ENCODE measurements around the gene TANGO6.

Gene TANGO6

GRCh38 chr16:69017036-69017783, 173.9 kb downstream of the TANGO6 start:
- TF ChIP-seq, protein P1, sequence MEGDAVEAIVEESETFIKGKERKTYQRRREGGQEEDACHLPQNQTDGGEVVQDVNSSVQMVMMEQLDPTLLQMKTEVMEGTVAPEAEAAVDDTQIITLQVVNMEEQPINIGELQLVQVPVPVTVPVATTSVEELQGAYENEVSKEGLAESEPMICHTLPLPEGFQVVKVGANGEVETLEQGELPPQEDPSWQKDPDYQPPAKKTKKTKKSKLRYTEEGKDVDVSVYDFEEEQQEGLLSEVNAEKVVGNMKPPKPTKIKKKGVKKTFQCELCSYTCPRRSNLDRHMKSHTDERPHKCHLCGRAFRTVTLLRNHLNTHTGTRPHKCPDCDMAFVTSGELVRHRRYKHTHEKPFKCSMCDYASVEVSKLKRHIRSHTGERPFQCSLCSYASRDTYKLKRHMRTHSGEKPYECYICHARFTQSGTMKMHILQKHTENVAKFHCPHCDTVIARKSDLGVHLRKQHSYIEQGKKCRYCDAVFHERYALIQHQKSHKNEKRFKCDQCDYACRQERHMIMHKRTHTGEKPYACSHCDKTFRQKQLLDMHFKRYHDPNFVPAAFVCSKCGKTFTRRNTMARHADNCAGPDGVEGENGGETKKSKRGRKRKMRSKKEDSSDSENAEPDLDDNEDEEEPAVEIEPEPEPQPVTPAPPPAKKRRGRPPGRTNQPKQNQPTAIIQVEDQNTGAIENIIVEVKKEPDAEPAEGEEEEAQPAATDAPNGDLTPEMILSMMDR (IDR thresholded peaks at IDR 0.05; ENCODE audit: control extremely low read depth, extremely low read depth, low read depth, missing control alignments): no peak
- ChIA-PET CTCF (no interaction called here), POLR2A (no interaction called here)
- no peak for DNase-seq (ENCODE audit: extremely low spot score)

- CTCF ChIA-PET: no interaction called here
- DNase-seq (ENCODE audit: extremely low spot score): no peak
- POLR2A ChIA-PET: no interaction called here
- TF ChIP-seq, protein P1 (IDR thresholded peaks at IDR 0.05; ENCODE audit: control extremely low read depth, extremely low read depth, low read depth, missing control alignments): no peak
Measured at GRCh38 chr16:69019811-69020210, 176.5 kb downstream of the TANGO6 start.

DNA sequence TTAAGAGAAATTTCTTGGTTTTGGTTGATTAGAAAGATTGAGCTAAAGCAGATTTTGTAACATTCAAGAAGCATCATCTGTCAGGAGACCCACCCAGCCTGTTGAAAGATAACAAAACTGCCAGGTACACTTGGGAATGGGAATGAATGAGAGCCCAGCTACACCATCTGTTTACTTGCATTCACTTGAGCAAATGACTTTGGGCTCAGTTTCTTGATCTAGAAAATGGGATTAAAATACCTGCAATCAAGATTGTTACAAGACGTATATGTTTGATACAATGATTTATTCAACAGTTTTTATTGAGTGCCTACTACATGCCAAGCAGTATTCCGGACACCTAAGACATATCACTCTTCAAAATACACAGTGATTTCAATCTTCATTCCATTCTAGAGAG, 185.8 kb downstream of the TANGO6 start:
- POLR2A ChIA-PET: no interaction called here
- TF ChIP-seq, protein P1 (IDR thresholded peaks at IDR 0.05; ENCODE audit: control extremely low read depth, extremely low read depth, low read depth, missing control alignments): no peak
- CTCF ChIA-PET: interaction anchor here (0.9 to 1.6 kb wide), 3 partner anchors 11 to 509 kb away, joined by 3 to 4 read pairs (median 3); no protein-coding TSS in a partner anchor
- no peak for DNase-seq (ENCODE audit: extremely low spot score)

DNA sequence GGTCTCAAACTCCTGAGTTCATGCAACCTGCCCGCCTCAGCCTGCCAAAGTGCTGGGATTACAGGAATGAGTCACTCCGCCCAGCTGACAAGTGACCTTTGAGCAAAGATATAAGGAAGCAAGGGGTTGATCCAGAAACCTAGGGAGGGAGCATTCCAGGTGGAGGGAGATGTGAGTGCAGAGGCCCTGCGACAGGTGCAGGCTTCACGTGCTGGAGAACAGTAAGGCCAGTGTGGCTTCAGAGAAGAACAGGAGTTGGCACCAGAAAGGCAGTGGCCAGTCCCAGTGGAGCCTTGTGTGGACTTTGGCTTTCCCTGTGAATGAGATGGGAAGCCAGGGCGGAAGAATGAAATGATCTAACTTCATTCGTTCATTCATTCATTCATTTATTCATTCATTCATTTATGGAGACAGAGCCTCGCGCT, 188.6 kb downstream of the TANGO6 start:
- CTCF ChIA-PET: no interaction called here
- POLR2A ChIA-PET: no interaction called here
- TF ChIP-seq, protein P1 (IDR thresholded peaks at IDR 0.05; ENCODE audit: control extremely low read depth, extremely low read depth, low read depth, missing control alignments): no peak
- no peak for DNase-seq (ENCODE audit: extremely low spot score)

- DNase-seq (ENCODE audit: extremely low spot score): no peak
- CTCF ChIA-PET: interaction anchor here (1.0 to 2.3 kb wide), 3 partner anchors 8 to 32 kb away, joined by 4 to 6 read pairs (median 4); no protein-coding TSS in a partner anchor
Measured at GRCh38 chr16:69033151-69033949, 190.0 kb downstream of the TANGO6 start.

DNA sequence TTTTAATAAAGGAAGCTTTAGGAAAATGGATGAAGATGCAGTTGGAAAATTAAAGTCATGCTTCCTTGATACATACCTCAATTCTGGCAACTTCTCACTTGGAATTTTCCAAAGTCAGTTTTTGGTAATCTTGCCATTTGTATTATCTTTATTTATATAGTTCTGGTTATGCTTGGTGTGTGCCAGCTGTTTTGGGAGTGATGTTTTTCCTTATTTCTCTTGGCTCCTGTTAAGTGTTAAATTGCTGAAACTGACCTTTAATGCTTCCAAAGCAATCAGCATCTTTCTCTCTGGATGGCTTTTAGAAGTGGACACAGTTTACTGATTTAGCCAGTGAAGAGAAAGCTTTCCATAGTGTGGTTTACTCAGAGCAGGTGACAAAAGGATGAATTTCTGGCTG, 192.0 kb downstream of the TANGO6 start:
- DNase-seq (ENCODE audit: extremely low spot score): no peak
- TF ChIP-seq, protein P1 (IDR thresholded peaks at IDR 0.05; ENCODE audit: control extremely low read depth, extremely low read depth, low read depth, missing control alignments): no peak
- ChIA-PET POLR2A (no interaction called here), CTCF (interaction anchor here (0.8 to 2.3 kb wide), 6 partner anchors 10 to 22 kb away, joined by 3 to 6 read pairs (median 3); no protein-coding TSS in a partner anchor)

More at GRCh38 chr16:69033151-69033949, 190.0 kb downstream of the TANGO6 start:
- TF ChIP-seq, protein P1 (IDR thresholded peaks at IDR 0.05; ENCODE audit: control extremely low read depth, extremely low read depth, low read depth, missing control alignments): no peak
- POLR2A ChIA-PET: interaction anchor here (0.5 kb wide), 1 partner anchor 12 kb away, joined by 5 read pairs; no protein-coding TSS in a partner anchor
